Type B pancreatic cell (in vitro differentiated cells): ENCODE measurements around the gene SLC26A8. TPM values are rescaled to one million over a fixed set of nuclear protein-coding genes. Genes with fewer than 3 reads are reported as not detected.

ENCODE experiments used
- DNase-seq: peaks from one replicate; pipeline ENCODE4 v3.0.0; 2021; ENCODE audit warnings: mixed read lengths; ENCODE audit not compliant: unreplicated experiment; ENCODE audit errors: extremely low spot score
- H3K27ac Mint-ChIP-seq: 2 replicates; pipeline ENCODE4 v1.8.0; 2021; ENCODE audit warnings: mild to moderate bottlenecking, mixed read lengths
- H3K27me3 Mint-ChIP-seq: 2 replicates; pipeline ENCODE4 v1.8.0; 2021; ENCODE audit warnings: mixed read lengths
- H3K36me3 Mint-ChIP-seq: 2 replicates; pipeline ENCODE4 v1.8.0; 2021; ENCODE audit warnings: mixed read lengths
- H3K4me1 Mint-ChIP-seq: one replicate; pipeline ENCODE4 v1.8.0; 2021; ENCODE audit warnings: mixed read lengths; ENCODE audit not compliant: unreplicated experiment
- H3K4me3 Mint-ChIP-seq: 2 replicates; pipeline ENCODE4 v1.8.0; 2021; ENCODE audit warnings: mild to moderate bottlenecking, mixed read lengths
- H3K9me3 Mint-ChIP-seq: 2 replicates; pipeline ENCODE4 v1.8.0; 2021; ENCODE audit warnings: mixed read lengths
- CTCF ChIP-seq: fragments of 200-600 bp; sonication (generic); conservative IDR thresholded peaks from 2 replicates; pipeline ENCODE4 v1.5.0; 2021; ENCODE audit warnings: antibody characterized with exemption, mild to moderate bottlenecking
- total RNA-seq: library from RNA; stranded (reverse); gene quantifications from 2 replicates; pipeline ENCODE4 v1.2.1, GENCODE V29; 2021; ENCODE audit warnings: low replicate concordance

The SLC26A8 gene
- total RNA-seq, 1 donor from 2014 or later, result not detected

GRCh38 chr6:36066817-36067216 lies 42.4 kb upstream of the SLC26A8 start:
- no peak for DNase-seq
- TF ChIP-seq CTCF, result no peak
- no peaks in the 10 kb centered on the region for H3K9me3 Mint-ChIP-seq
- H3K4me1 Mint-ChIP-seq, result peaks cover 36% of the 10 kb centered on the region
- no peak overlapping the region for H3K27ac Mint-ChIP-seq
- no peaks in the 10 kb centered on the region for H3K27me3 Mint-ChIP-seq
- H3K36me3 Mint-ChIP-seq, result peaks cover 7% of the 10 kb centered on the region
- no peak overlapping the region for H3K4me3 Mint-ChIP-seq

- peaks cover 36% of the 10 kb centered on the region for H3K4me1 Mint-ChIP-seq
- H3K4me3 Mint-ChIP-seq, result no peak overlapping the region
- DNase-seq, result no peak
- peaks cover 7% of the 10 kb centered on the region for H3K36me3 Mint-ChIP-seq
- TF ChIP-seq CTCF, result no peak
- H3K27ac Mint-ChIP-seq, result no peak overlapping the region
- H3K27me3 Mint-ChIP-seq, result no peaks in the 10 kb centered on the region
- H3K9me3 Mint-ChIP-seq, result no peaks in the 10 kb centered on the region
Measured at GRCh38 chr6:36065916-36066315, 41.5 kb upstream of the SLC26A8 start.

GRCh38 chr6:36064770-36065396 lies 40.4 kb upstream of the SLC26A8 start:
- Mint-ChIP-seq H3K27ac (peak overlapping the region; percentile 8), H3K4me1 (peaks cover 36% of the 10 kb centered on the region), H3K36me3 (peaks cover 14% of the 10 kb centered on the region), H3K9me3 (no peaks in the 10 kb centered on the region), H3K4me3 (peak overlapping the region; percentile 47), H3K27me3 (no peaks in the 10 kb centered on the region)
- DNase-seq, result no peak
- TF ChIP-seq CTCF, result no peak

- Mint-ChIP-seq H3K4me3 (no peak overlapping the region), H3K9me3 (no peaks in the 10 kb centered on the region), H3K27ac (no peak overlapping the region), H3K36me3 (peaks cover 22% of the 10 kb centered on the region), H3K27me3 (no peaks in the 10 kb centered on the region), H3K4me1 (peaks cover 34% of the 10 kb centered on the region)
- DNase-seq, result no peak
- TF ChIP-seq CTCF, result no peak
Measured at GRCh38 chr6:36063318-36064060, 39.0 kb upstream of the SLC26A8 start.

GRCh38 chr6:36062247-36062646 lies 37.8 kb upstream of the SLC26A8 start:
- Mint-ChIP-seq H3K9me3 (no peaks in the 10 kb centered on the region), H3K4me3 (no peak overlapping the region), H3K27ac (no peak overlapping the region), H3K27me3 (no peaks in the 10 kb centered on the region), H3K36me3 (peaks cover 22% of the 10 kb centered on the region), H3K4me1 (peaks cover 23% of the 10 kb centered on the region)
- no peak for TF ChIP-seq CTCF
- DNase-seq, result no peak
